SKM-1 treated with dmso at 0.1 percent for 144 hours (cell line): ENCODE results near the gene PRTG.
A peak's percentile ranks its signal among the peaks of the same experiment; 100 is the strongest.
"Not testable (repeated sequence)": the region's sequence is repeated elsewhere in the genome, so short reads cannot be mapped to it uniquely, and the experiment has no call there.

Experiments used
- DNase-seq: peaks from one replicate; lab custom pipeline; 2025; ENCODE audit not compliant: unreplicated experiment; lab: John Stamatoyannopoulos, UW

PRTG gene, protein sequence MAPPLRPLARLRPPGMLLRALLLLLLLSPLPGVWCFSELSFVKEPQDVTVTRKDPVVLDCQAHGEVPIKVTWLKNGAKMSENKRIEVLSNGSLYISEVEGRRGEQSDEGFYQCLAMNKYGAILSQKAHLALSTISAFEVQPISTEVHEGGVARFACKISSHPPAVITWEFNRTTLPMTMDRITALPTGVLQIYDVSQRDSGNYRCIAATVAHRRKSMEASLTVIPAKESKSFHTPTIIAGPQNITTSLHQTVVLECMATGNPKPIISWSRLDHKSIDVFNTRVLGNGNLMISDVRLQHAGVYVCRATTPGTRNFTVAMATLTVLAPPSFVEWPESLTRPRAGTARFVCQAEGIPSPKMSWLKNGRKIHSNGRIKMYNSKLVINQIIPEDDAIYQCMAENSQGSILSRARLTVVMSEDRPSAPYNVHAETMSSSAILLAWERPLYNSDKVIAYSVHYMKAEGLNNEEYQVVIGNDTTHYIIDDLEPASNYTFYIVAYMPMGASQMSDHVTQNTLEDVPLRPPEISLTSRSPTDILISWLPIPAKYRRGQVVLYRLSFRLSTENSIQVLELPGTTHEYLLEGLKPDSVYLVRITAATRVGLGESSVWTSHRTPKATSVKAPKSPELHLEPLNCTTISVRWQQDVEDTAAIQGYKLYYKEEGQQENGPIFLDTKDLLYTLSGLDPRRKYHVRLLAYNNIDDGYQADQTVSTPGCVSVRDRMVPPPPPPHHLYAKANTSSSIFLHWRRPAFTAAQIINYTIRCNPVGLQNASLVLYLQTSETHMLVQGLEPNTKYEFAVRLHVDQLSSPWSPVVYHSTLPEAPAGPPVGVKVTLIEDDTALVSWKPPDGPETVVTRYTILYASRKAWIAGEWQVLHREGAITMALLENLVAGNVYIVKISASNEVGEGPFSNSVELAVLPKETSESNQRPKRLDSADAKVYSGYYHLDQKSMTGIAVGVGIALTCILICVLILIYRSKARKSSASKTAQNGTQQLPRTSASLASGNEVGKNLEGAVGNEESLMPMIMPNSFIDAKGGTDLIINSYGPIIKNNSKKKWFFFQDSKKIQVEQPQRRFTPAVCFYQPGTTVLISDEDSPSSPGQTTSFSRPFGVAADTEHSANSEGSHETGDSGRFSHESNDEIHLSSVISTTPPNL

GRCh38 chr15:55742927-55743728 lies at the start of gene PRTG:
Gene PRTG (minus strand): TSS chr15:55743152. CDS start chr15:55742931, 221 bp downstream.
- peak; percentile 44 for DNase-seq

- DNase-seq: no peak
Observed at GRCh38 chr15:55791551-55792400, 48.8 kb upstream of the PRTG start.

DNA sequence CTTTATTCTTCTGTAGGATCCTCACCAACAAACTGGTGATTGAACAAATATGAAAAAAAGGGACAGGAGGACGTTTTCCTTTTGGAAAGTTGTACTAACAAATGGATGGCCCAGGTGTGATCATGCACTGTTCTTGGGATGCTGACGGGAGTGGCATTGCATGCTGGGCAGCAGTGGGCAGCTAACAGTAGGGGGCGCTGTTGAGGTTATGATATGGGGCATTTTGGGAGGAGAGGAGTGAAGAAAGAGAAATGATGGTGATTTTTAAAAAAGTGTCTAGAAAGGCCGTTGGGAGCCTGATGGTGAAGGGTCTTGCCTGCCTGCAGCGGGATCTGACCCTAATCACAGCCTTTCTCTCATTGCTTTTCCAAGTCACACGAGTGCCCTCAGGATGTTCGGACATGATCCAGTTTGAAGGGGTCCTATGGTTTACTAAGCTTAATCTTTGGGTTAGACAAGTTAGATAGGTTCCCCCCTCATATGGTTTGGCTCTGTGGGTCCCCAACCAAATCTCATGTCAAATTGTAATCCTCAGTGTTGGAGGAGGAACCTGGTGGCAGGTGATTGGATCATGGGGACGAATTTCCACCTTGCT lies 46.2 kb upstream of the PRTG start:
- no peak for DNase-seq

DNA sequence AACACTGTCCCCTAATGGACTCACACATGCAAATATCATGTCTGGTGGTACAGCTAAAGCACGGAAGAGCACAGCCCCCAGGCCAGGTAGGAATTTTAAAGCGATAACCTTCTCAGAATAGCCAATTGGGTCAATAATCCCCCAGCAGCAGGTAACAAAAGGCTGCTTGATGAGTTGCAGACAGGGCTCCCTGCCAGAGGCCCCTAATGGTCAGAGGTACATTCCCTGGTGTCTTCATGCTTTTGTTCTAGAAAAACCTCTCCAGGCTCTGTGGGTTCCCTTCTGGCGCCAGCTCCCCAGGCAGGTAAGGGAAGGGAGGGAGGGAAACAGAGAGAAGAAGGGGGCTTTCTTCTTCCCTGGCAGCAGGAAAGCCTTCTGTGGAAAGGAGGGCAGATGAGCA lies 43.4 kb upstream of the PRTG start:
- DNase-seq: no peak

DNA sequence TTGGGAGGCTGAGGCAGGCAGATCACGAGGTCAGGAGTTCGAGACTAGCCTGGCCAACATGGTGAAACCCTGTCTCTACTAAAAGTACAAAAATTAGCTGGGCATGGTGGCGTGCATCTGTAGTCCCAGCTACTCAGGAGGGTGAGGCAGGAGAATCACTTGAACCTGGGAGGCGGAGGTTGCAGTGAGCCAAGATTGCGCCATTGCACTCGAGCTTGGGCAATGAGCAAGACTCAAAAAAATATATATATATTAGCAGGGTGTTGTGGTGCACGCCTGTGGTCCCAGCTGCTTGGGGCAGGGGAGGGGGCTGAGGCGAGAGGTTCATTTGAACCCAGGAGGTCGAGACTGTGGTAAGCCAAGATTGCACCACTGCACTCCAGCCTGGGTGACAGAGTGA lies 42.6 kb upstream of the PRTG start:
- peak; percentile 16 for DNase-seq

GRCh38 chr15:55784286-55784685 lies 41.3 kb upstream of the PRTG start:
- DNase-seq: no peak

- DNase-seq: no peak
Observed at GRCh38 chr15:55782901-55783300, 39.9 kb upstream of the PRTG start.

DNA sequence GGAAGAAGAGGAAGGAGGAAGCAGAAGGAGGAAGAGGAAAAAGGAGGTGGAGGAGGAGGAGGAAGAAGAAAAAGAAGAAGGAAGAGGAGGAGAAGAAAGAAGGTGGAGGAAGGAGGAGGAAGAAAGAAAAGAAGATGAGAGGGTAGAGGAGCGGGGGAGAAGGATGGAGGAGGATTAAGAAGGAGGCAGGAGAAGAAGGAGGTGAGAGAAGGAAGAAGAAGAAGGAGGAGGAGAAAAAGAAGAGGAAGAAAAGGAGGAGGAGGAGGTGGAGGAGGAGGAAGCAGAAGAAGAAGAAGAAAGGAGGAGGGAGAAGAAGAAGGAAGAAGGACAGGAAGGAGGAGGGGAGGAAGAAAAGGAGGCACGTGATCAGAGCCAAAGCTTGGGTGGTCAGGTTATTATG lies 37.3 kb upstream of the PRTG start:
- DNase-seq: no peak

GRCh38 chr15:55778932-55779331 lies 36.0 kb upstream of the PRTG start:
- DNase-seq: no peak

DNA sequence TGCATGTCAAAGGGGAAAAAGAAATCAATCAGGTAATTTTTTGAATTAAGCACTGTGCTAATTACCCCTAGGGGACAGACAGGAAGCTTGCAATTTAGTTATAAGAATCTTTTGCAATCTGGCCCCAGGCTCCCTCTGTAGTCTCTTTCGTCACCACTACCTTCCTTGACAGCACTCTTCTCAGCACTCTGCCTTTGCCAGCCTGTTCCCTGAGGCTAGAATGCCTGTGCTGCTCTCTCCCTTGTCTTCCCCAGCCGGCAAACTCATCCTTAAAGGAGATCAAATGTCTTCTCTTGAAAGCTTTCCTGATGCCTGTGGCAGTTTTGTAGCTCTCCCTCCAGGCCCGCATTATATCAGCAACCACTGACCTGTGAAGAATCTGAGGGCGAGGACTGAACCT lies 32.4 kb upstream of the PRTG start:
- DNase-seq: peak; percentile 71

GRCh38 chr15:55774113-55774970 lies 31.4 kb upstream of the PRTG start:
- DNase-seq: peak; percentile 38

- no peak for DNase-seq
Observed at GRCh38 chr15:55770806-55771205, 27.9 kb upstream of the PRTG start.

- no peak for DNase-seq
Observed at GRCh38 chr15:55770261-55770660, 27.3 kb upstream of the PRTG start.

DNA sequence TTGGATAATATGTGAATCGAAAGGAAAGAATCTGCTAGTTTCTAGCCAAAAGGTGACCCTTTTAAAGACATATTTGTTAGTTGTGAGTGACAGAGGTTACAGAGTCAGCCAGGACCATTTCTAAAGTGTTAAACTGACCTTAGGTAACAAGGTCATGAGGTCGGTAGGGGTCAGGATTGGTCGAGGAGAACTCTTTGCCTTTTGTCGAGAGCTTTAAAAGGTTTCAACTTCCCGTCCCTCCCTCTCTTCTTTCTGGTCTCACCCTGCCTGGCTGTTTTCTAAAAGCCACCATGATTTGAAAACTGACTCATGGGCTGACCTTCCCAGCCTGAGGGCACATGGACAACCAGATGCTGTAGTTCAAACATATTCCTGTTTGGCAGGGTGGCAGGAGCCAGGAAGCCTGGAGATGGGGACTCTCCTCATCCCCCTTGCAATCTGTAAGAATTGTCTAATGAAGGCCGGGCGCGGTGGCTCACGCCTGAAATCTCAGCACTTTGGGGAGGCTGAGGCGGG lies 25.8 kb upstream of the PRTG start:
- no peak for DNase-seq

DNA sequence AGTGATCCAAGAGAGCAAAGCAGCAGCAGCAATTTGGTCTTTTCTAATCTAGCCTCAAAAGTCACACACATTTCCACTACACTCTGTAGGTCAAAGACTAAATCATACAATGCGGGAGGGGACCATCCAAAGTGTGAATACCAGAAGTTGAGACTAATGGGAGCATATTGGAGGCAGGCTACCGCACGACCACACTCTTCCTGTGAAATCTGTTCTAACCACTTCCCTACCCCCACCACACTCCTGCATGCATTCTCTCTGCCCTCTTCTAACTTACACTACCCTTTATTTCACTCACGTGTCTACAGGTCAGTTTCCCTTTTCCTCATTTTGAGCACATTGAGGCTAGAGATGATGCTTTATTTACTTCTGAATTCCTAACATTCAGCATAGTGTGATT lies 23.7 kb upstream of the PRTG start:
- no peak for DNase-seq

DNA sequence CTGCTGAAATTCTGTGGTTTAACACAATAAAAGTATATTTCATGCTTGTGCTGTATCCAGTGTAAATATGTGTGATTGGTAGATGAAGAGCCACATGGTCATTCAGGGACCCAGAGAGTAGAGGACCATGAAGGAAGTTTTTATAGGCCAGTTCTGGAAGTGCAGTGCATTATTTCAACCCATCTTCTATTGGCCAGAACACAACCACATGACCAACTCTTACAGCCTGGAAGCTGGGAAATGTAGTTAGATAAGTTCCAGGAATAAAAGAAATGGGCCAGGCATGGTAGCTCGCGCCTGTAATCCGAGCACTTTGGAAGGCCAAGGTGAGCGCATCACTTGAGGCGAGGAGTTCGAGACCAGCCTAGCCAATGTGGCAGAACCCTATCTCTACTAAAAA lies 21.4 kb upstream of the PRTG start:
- no peak for DNase-seq

DNA sequence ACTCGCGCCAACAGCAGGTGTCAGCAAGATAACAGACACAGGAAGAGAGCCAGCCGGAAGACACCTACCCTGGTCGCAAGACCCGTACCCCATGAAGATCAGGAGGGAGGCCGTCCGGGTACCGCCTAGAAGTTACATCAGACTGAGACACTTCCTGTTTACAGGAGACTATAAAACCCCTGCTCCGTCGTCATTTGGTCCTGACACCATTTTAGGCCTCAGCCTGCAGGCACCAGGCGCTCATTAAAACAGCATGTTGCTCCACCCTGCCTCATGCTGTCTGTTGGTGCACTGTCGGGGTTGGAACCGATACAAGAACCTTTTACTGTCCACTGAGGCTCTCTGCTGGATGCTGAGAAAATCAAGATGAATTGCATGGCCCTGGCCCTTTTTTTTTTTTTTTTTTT lies 15.6 kb upstream of the PRTG start:
- no peak for DNase-seq

- not testable (repeated sequence) for DNase-seq
Observed at GRCh38 chr15:55753433-55753832, 10.5 kb upstream of the PRTG start.
